GM23248 (cell line): Measurements from ENCODE around the gene TRAPPC8. TPM values are rescaled to one million over a fixed set of nuclear protein-coding genes. Genes with fewer than 3 reads are reported as not detected.
A peak's percentile ranks its signal among the peaks of the same experiment; 100 is the strongest.

Source experiments
- DNase-seq: peaks from one replicate; pipeline ENCODE4 v3.0.0-alpha.2; 2015
- H2AFZ ChIP-seq: fragments of 200-600 bp; sonication (generic); 2 replicates; pipeline ENCODE4 v1.6.1; 2016; ENCODE audit warnings: antibody characterized with exemption
- H3F3A ChIP-seq: fragments of 200-600 bp; sonication (generic); 2 replicates; pipeline ENCODE4 v1.6.1; 2016; ENCODE audit warnings: mild to moderate bottlenecking, antibody characterized with exemption, mixed run types; ENCODE audit not compliant: insufficient read depth
- H3K27ac ChIP-seq: fragments of 200-600 bp; sonication (generic); 2 replicates; pipeline ENCODE4 v1.5.1; 2016; ENCODE audit warnings: mild to moderate bottlenecking
- H3K27me3 ChIP-seq: fragments of 200-600 bp; sonication (generic); replicated peaks from 2 replicates; pipeline ENCODE4 v1.6.1; 2016; ENCODE audit warnings: mild to moderate bottlenecking; ENCODE audit not compliant: insufficient read depth
- H3K36me3 ChIP-seq: fragments of 200-600 bp; sonication (generic); 2 replicates; pipeline ENCODE4 v1.6.1; 2016; ENCODE audit warnings: low read depth, mild to moderate bottlenecking
- H3K4me1 ChIP-seq: fragments of 200-600 bp; sonication (generic); 2 replicates; pipeline ENCODE4 v1.6.1; 2016; ENCODE audit warnings: mild to moderate bottlenecking; ENCODE audit not compliant: insufficient read depth
- H3K4me2 ChIP-seq: fragments of 200-600 bp; sonication (generic); one replicate; pipeline ENCODE4 v1.6.1; 2016; ENCODE audit warnings: mild to moderate bottlenecking; ENCODE audit not compliant: unreplicated experiment
- H3K4me3 ChIP-seq: fragments of 200-600 bp; sonication (generic); 2 replicates; pipeline ENCODE4 v1.5.1; 2016; ENCODE audit warnings: mild to moderate bottlenecking
- H3K79me2 ChIP-seq: fragments of 200-600 bp; sonication (generic); 2 replicates; pipeline ENCODE4 v1.6.1; 2016; ENCODE audit warnings: mild to moderate bottlenecking; ENCODE audit not compliant: insufficient read depth
- H3K9ac ChIP-seq: fragments of 200-600 bp; sonication (generic); 2 replicates; pipeline ENCODE4 v1.6.1; 2016; ENCODE audit warnings: mild to moderate bottlenecking
- H3K9me2 ChIP-seq: fragments of 200-600 bp; sonication (generic); 2 replicates; pipeline ENCODE4 v1.6.1; 2016; ENCODE audit warnings: mixed run types, mild to moderate bottlenecking, moderate library complexity; ENCODE audit not compliant: insufficient read depth
- H3K9me3 ChIP-seq: fragments of 200-600 bp; sonication (generic); one replicate; pipeline ENCODE4 v1.6.1; 2017; ENCODE audit warnings: low read depth
- H4K20me1 ChIP-seq: fragments of 200-600 bp; sonication (generic); 2 replicates; pipeline ENCODE4 v1.6.0; 2016; ENCODE audit not compliant: insufficient read depth
- EZH2 ChIP-seq: fragments of 200-600 bp; sonication (generic); IDR thresholded peaks from 2 replicates; pipeline ENCODE4 v1.6.1; 2018; ENCODE audit warnings: antibody characterized with exemption, mild to moderate bottlenecking; ENCODE audit not compliant: insufficient read depth, poor library complexity, severe bottlenecking
- EZH2phosphoT487 ChIP-seq: fragments of 200-600 bp; sonication (generic); IDR thresholded peaks from 2 replicates; pipeline ENCODE4 v1.6.1; 2018; ENCODE audit warnings: antibody characterized with exemption, moderate library complexity, mild to moderate bottlenecking, low read depth; ENCODE audit not compliant: insufficient read depth
- WGBS, 2 experiments: methylation state at CpG; one replicate each; pipeline ENCODE4 v1.1.6; 2015 to 2017; ENCODE audit warnings: low lambda C conversion rate in 2 of 2, low coverage in 1 of 2; ENCODE audit errors: missing lambda C conversion rate in 2 of 2; 5-methylcytosine and 5-hydroxymethylcytosine counted together
- in situ Hi-C: fragments of 300-500 bp; cut with MboI; formaldehyde crosslinking; loops from 2 replicates; pipeline ENCODE4 v1.15.0; 2020
- polyA plus RNA-seq: library from polyadenylated mRNA; unstranded; fragments of >200 nt; fragmentation: Nextera tagmentation; extraction: Ambion mirVana; gene quantifications from 2 replicates; pipeline ENCODE4 v1.2.1, GENCODE V29; 2016
- total RNA-seq: library from RNA; depleted of rRNA; stranded (reverse); fragments of >200 nt; shearing (Covaris generic); gene quantifications from 2 replicates; pipeline ENCODE4 v1.2.3, GENCODE V29; 2014

TRAPPC8 gene
- total and polyA plus RNA-seq, 2 experiments from 2014 or later = 10.1 to 39.4 TPM

GRCh38 chr18:31973929-31974546, 31.1 kb upstream of the TRAPPC8 start:
- in situ Hi-C loops = loop anchor here (25.0 kb wide), 2 partner anchors 237 to 412 kb away; no protein-coding TSS in a partner anchor

GRCh38 chr18:31970617-31971016, 27.7 kb upstream of the TRAPPC8 start:
- in situ Hi-C loops = loop anchor here (25.0 kb wide), 2 partner anchors 233 to 408 kb away; no protein-coding TSS in a partner anchor
- no peaks in the 10 kb centered on the region for H3K9me3 ChIP-seq
- no peak overlapping the region for H3K4me2 ChIP-seq
- H3K36me3 ChIP-seq = no peaks in the 10 kb centered on the region
- WGBS, 2 experiments = 41 to 49% methylated on average over 3 of the region's 3 CpGs
- H3K27ac ChIP-seq = no peak overlapping the region
- H3K4me1 ChIP-seq = no peaks in the 10 kb centered on the region
- H3K27me3 ChIP-seq = no peaks in the 10 kb centered on the region
- no peak overlapping the region for H3K4me3 ChIP-seq
- H3K9me2 ChIP-seq = no peaks in the 10 kb centered on the region
- no peak overlapping the region for H3K9ac ChIP-seq
- TF ChIP-seq EZH2 (no peak), EZH2phosphoT487 (no peak)
- H2AFZ ChIP-seq = no peak overlapping the region
- no peaks in the 10 kb centered on the region for H3F3A ChIP-seq
- DNase-seq = no peak
- no peaks in the 10 kb centered on the region for H3K79me2 ChIP-seq
- no peaks in the 10 kb centered on the region for H4K20me1 ChIP-seq

More at GRCh38 chr18:31973929-31974546, 31.1 kb upstream of the TRAPPC8 start:
- TF ChIP-seq EZH2phosphoT487 = no peak
- TF ChIP-seq EZH2 = no peak
- no peak overlapping the region for H3K27ac ChIP-seq
- peak; percentile 3 for DNase-seq
- no peak overlapping the region for H2AFZ ChIP-seq
- H3K27me3 ChIP-seq = no peaks in the 10 kb centered on the region
- H3K4me1 ChIP-seq = no peaks in the 10 kb centered on the region
- H3K9me3 ChIP-seq = no peaks in the 10 kb centered on the region
- WGBS, 2 experiments = 51 to 55% methylated on average over 4 of the region's 4 CpGs
- H3K9me2 ChIP-seq = no peaks in the 10 kb centered on the region
- no peaks in the 10 kb centered on the region for H3K79me2 ChIP-seq
- H3K4me3 ChIP-seq = no peak overlapping the region
- no peak overlapping the region for H3K9ac ChIP-seq
- H3F3A ChIP-seq = no peaks in the 10 kb centered on the region
- no peaks in the 10 kb centered on the region for H4K20me1 ChIP-seq
- H3K36me3 ChIP-seq = no peaks in the 10 kb centered on the region
- no peak overlapping the region for H3K4me2 ChIP-seq

GRCh38 chr18:31965316-31965970, 22.5 kb upstream of the TRAPPC8 start:
- TF ChIP-seq EZH2 (no peak), EZH2phosphoT487 (no peak)
- Histone ChIP-seq H3K4me1 (no peaks in the 10 kb centered on the region), H3K27me3 (no peaks in the 10 kb centered on the region), H4K20me1 (no peaks in the 10 kb centered on the region), H3K36me3 (no peaks in the 10 kb centered on the region), H3K4me3 (no peak overlapping the region), H3K9me3 (no peaks in the 10 kb centered on the region), H3F3A (no peaks in the 10 kb centered on the region), H3K9ac (no peak overlapping the region), H3K9me2 (no peaks in the 10 kb centered on the region), H3K27ac (no peak overlapping the region), H3K79me2 (no peaks in the 10 kb centered on the region), H3K4me2 (no peak overlapping the region), H2AFZ (no peak overlapping the region)
- DNase-seq = no peak
- in situ Hi-C loops = loop anchor here (25.0 kb wide), 2 partner anchors 228 to 403 kb away; no protein-coding TSS in a partner anchor
- 39 to 42% methylated on average over 5 of the region's 5 CpGs for WGBS, 2 experiments

- H3K79me2 ChIP-seq = no peaks in the 10 kb centered on the region
- H3K27ac ChIP-seq = no peak overlapping the region
- no peak overlapping the region for H3K4me2 ChIP-seq
- H3K36me3 ChIP-seq = no peaks in the 10 kb centered on the region
- no peaks in the 10 kb centered on the region for H3K9me3 ChIP-seq
- H2AFZ ChIP-seq = no peak overlapping the region
- in situ Hi-C loops = loop anchor here (25.0 kb wide), 2 partner anchors 220 to 395 kb away; no protein-coding TSS in a partner anchor
- H3K27me3 ChIP-seq = no peaks in the 10 kb centered on the region
- no peak overlapping the region for H3K4me3 ChIP-seq
- H3K9me2 ChIP-seq = no peaks in the 10 kb centered on the region
- no peaks in the 10 kb centered on the region for H3F3A ChIP-seq
- TF ChIP-seq EZH2phosphoT487 (no peak), EZH2 (no peak)
- DNase-seq = no peak
- H4K20me1 ChIP-seq = no peaks in the 10 kb centered on the region
- no peaks in the 10 kb centered on the region for H3K4me1 ChIP-seq
- H3K9ac ChIP-seq = no peak overlapping the region
These were observed 14.8 kb upstream of the TRAPPC8 start for GRCh38 chr18:31957728-31958127.
